Measurements from ENCODE around the gene PDGFC. TPM values are rescaled to one million over a fixed set of nuclear protein-coding genes. Genes with fewer than 3 reads are reported as not detected.

PDGFC gene
- total and polyA plus RNA-seq, 12 donors, result 2.1 to 18.2 (median 14.8) TPM

DNA sequence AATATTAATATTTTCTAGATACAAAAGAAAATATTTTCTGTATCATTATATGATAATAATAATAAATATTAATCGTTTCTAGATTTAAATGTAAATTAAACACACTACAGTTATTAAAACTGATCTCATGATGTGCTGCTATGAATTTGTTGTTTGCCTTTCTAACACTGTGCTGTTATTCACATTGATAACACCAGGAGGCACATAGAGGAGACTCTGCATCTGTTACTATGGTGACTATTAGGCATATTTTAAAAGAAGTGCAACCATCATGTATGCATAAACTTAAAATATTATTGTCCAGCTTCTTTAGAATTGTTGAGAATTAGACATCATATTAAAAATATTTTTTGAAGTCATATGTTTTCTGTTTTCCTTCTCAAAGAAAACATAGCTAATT lies 11.8 kb upstream of the PDGFC start:
- intact Hi-C loops (cut with DNase I), result loop anchor here in 2 of 10 donors (10.0 kb wide), 2 partner anchors 61 to 991 kb away; no protein-coding TSS in a partner anchor
- TF ChIP-seq, protein P1, sequence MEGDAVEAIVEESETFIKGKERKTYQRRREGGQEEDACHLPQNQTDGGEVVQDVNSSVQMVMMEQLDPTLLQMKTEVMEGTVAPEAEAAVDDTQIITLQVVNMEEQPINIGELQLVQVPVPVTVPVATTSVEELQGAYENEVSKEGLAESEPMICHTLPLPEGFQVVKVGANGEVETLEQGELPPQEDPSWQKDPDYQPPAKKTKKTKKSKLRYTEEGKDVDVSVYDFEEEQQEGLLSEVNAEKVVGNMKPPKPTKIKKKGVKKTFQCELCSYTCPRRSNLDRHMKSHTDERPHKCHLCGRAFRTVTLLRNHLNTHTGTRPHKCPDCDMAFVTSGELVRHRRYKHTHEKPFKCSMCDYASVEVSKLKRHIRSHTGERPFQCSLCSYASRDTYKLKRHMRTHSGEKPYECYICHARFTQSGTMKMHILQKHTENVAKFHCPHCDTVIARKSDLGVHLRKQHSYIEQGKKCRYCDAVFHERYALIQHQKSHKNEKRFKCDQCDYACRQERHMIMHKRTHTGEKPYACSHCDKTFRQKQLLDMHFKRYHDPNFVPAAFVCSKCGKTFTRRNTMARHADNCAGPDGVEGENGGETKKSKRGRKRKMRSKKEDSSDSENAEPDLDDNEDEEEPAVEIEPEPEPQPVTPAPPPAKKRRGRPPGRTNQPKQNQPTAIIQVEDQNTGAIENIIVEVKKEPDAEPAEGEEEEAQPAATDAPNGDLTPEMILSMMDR (IDR thresholded peaks at IDR 0.05), result peak in 6 of 9 donors; percentile 25 to 54 (median 40)
- no peaks in the 10 kb centered on the region for H3K4me1 ChIP-seq
- DNase-seq, result no peak
- WGBS, 2 donors, result 59 to 71% methylated on average over 1 of the region's 1 CpG
- no peak for ATAC-seq
- no peak overlapping the region for H3K27ac ChIP-seq
- H3K36me3 ChIP-seq, result no peaks in the 10 kb centered on the region
- peaks cover 0 to 9% (median 0%) of the 10 kb centered on the region in 11 donors for H3K9me3 ChIP-seq
- H3K4me3 ChIP-seq, result no peak overlapping the region
- H3K27me3 ChIP-seq, result no peaks in the 10 kb centered on the region

DNA sequence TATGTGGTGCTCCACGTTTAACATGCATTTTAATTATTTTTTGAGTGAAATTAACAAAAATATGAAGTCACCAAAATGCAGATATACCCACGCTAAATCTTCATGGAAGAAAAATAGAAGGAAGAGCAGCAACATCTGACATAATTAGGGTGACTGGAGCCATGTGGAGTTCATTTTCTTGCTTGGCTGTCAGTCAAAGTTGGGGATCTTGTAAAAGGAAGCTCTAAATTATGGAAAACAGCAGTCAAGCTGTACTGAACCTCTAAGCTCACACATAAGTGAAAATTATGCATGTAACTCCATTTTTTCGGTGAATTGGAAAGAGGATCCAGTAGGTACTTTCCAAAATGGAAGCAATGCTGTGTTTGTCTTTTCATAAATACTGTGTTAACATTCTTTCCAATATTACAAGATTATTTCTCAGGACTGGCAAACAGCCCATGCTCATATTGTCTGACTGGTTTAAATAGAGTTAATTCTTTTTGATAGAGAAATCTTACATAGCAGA lies 9.7 kb upstream of the PDGFC start:
- TF ChIP-seq, protein P1 (IDR thresholded peaks at IDR 0.05), result no peak
- Histone ChIP-seq H3K27ac (no peak overlapping the region), H3K27me3 (no peaks in the 10 kb centered on the region), H3K4me3 (no peak overlapping the region), H3K4me1 (peaks cover 0 to under 1% (median 0%) of the 10 kb centered on the region in 9 donors), H3K36me3 (no peaks in the 10 kb centered on the region), H3K9me3 (no peaks in the 10 kb centered on the region)
- WGBS, 2 donors, result 63 to 67% methylated on average over 3 of the region's 3 CpGs
- ATAC-seq (no peak), DNase-seq (no peak)
- intact Hi-C loops (cut with DNase I), result loop anchor here in 2 of 10 donors (10.0 kb wide), 2 partner anchors 63 to 993 kb away; no protein-coding TSS in a partner anchor

DNA sequence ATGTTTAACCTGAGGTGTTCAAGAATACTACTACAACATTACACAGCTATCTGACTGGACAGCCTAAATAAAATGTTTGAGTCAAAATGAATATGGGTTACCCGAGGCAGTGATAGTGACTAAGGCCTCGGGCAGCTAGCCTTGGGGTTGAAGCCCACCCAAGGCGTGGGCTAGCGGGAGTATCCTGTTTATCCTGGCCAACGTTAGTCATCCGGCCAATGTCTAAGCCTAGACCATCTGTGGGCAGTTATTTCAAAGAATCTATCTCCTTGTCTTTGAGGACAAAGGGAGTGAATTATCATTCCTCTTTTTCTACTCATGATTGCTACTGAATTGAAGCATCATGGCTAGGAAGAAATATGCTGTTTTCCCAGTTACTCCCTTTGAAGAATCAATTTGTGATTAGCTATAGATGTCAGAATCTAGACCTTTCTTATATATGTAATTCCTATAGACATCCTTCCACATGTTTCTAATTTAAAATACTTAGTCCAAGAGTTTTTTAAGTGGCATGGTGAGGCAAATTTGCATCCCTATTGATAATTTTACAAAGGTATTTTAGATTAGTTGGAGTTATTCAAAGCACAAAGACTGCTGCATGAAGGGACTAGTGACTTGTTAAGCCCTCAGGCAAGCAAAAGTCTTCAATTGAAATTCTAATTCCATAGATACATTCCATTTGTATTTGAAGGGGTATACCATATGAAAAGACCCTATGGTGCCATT lies 6.0 kb upstream of the PDGFC start:
- ATAC-seq (no peak), DNase-seq (no peak)
- Histone ChIP-seq H3K4me1 (peaks cover 0 to 8% (median under 1%) of the 10 kb centered on the region in 9 donors), H3K27ac (no peak overlapping the region), H3K36me3 (no peaks in the 10 kb centered on the region), H3K9me3 (no peaks in the 10 kb centered on the region), H3K4me3 (no peak overlapping the region), H3K27me3 (peaks cover 0 to 5% (median 0%) of the 10 kb centered on the region in 7 donors)
- intact Hi-C loops (cut with DNase I), result loop anchor here in 5 of 10 donors (10.0 kb wide), 2 partner anchors 67 to 503 kb away; no protein-coding TSS in a partner anchor
- WGBS, 2 donors, result 76 to 78% methylated on average over 6 of the region's 6 CpGs
- TF ChIP-seq, protein P1 (IDR thresholded peaks at IDR 0.05), result no peak

DNA sequence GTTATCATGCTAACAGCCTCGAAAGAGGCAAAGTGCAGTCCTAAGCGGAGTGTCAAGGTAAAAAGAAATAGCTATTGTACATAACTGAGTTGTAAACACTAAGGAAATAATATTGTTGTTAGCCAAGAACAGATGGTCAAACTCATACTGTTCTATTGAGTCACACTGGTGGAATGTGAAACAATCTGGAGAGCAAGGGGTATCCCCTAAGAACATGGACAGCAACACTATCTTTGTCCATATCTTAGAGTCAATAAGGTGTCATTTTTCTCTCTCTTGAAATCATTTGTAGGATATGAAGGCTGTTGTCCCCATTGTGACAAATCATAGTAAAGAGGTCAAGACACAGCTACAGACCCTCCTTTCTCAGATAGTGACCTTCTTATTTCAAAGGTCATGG lies 4.5 kb upstream of the PDGFC start:
- H3K4me1 ChIP-seq, result peaks cover 0 to 15% (median 6%) of the 10 kb centered on the region in 9 donors
- no peak for DNase-seq
- ATAC-seq, result no peak
- H3K4me3 ChIP-seq, result no peak overlapping the region
- 79 to 93% methylated on average over 2 of the region's 2 CpGs for WGBS, 2 donors
- no peaks in the 10 kb centered on the region for H3K36me3 ChIP-seq
- peaks cover 0 to 7% (median 0%) of the 10 kb centered on the region in 7 donors for H3K27me3 ChIP-seq
- intact Hi-C loops (cut with DNase I), result loop anchor here in 5 of 10 donors (10.0 kb wide), 2 partner anchors 69 to 501 kb away; no protein-coding TSS in a partner anchor
- no peak overlapping the region for H3K27ac ChIP-seq
- TF ChIP-seq, protein P1 (IDR thresholded peaks at IDR 0.05), result no peak
- H3K9me3 ChIP-seq, result no peaks in the 10 kb centered on the region
